GM18861 (cell line): ENCODE results near the gene HIGD1C.
"Not testable (repeated sequence)": the region's sequence is repeated elsewhere in the genome, so short reads cannot be mapped to it uniquely, and the experiment has no call there.

ENCODE experiments used
- ATAC-seq: cut with Tn5 transposase; IDR thresholded peaks from one replicate; pipeline ENCODE4 v1.9.1; 2021; ENCODE audit not compliant: unreplicated experiment

HIGD1C gene

DNA sequence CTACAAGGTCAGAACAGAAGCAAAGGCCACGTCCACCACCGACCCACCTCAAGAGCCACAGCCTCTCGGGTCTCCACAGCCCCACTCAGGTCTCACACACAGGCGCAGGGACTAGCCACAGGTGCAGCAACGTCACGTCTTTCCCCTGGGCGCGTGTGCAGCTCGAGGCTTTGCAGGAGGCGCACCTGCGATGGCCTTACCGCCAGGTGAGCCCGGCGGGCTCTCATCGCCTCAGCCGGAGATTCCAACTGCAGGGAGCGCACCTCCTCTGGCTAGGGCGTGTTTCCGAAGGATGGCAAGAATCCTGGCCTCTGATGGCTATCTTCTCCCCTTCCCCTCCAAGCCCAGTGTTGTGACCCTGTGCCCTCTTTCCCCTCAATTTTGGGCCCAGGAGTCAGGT is at the start of gene HIGD1C:
TSS of gene HIGD1C (plus strand) at position 35 of the 400 bp plus-strand sequence. CDS start 1,455 bp downstream, outside the sequence.
- ATAC-seq, result no peak

GRCh38 chr12:50908479-50908878 is 43.9 kb upstream of the HIGD1C start:
- not testable (repeated sequence) for ATAC-seq

- not testable (repeated sequence) for ATAC-seq
Measured at GRCh38 chr12:50912361-50912760, 40.0 kb upstream of the HIGD1C start.

- no peak for ATAC-seq
Measured at GRCh38 chr12:50913224-50913623, 39.1 kb upstream of the HIGD1C start.

DNA sequence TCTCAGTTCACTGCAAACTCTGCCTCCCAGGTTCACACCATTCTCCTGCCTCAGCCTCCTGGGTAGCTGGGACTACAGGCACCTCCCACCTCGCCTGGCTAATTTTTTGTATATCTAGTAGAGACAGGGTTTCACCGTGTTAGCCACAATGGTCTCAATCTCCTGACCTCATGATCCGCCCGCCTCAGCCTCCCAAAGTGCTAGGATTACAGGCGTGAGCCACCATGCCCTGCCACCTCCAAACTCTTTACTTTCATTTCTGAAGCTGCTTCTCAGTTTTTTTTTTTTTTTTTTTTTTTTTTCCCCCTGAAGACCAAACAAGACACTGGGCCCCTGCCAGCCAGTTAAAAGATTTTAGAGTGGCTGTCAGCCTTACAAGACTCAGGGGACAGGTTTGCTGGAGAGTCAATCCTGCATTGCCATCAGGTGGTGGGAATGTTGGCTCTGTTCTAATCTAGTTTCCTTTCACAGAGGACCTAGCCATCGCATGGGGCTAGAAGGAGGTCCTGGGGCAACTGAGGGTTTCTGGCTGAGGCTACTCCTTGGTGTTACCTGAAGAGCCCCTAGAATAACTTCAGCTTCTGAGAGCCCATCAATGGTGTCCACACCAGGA is 37.4 kb upstream of the HIGD1C start:
- ATAC-seq, result no peak

DNA sequence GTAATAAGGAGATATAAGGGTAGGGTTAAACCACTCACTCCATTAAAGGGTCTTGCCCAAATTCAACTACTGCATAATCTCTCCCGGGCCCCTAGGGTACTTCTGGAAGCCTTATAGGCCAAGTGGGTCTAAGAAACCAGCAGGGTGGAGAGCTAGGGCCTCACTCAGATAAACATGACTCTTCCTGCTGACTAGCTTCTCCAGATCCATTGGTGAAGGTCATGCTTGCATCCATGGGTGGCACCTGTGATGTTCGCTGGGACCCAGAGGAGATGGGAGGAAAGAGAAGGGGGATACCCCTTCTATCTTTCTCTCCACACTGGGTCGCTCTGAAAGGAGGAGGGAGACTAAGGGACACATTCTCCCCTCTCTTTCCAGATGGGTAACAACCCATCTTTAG is 36.1 kb upstream of the HIGD1C start:
- no peak for ATAC-seq

- no peak for ATAC-seq
Measured at GRCh38 chr12:50918584-50919316, 33.6 kb upstream of the HIGD1C start.

GRCh38 chr12:50922820-50923219 is 29.5 kb upstream of the HIGD1C start:
- ATAC-seq, result no peak

DNA sequence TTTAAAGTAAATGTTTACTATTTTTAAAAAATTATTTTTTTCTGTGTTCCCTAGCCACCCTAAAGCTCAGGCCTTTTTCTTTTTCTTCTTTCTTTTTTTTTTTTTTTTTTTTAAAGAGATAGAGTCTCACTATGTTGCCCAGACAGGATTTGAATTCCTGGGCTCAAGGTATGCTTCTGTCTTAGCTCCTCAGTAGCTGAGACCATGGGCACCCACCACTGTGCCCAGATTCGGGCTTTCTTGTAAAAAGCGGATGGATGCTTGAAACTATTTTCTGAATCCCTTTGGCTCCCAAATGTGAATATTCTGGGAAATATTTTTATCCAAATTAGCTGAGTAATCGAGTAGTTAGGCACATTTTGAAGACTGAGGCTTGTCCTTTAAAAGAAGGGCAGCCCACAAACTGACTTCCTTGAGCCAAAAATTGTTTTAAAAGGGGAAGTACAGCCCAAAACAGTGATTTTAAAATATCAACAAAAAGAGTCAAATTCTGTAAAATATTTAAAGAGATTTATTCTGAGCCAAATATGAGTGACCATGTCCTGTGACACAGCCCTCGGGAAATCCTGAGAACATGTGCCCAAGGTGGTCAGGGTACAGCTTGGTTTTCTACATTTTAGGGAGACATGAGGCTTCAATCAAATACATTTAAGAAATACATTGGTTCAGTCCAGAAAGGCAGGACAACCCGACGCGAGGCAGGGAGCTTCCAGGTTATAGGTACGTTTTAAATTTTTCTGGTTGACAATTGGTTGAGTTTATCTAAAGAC is 28.8 kb upstream of the HIGD1C start:
- no peak for ATAC-seq

- peak; percentile 81 for ATAC-seq
Measured at GRCh38 chr12:50924131-50924438, 28.3 kb upstream of the HIGD1C start.

GRCh38 chr12:50924439-50925341 is 27.7 kb upstream of the HIGD1C start:
- peak; percentile 50 for ATAC-seq

GRCh38 chr12:50925342-50925651 is 27.0 kb upstream of the HIGD1C start:
- ATAC-seq, result no peak

GRCh38 chr12:50925920-50926319 is 26.4 kb upstream of the HIGD1C start:
- no peak for ATAC-seq

DNA sequence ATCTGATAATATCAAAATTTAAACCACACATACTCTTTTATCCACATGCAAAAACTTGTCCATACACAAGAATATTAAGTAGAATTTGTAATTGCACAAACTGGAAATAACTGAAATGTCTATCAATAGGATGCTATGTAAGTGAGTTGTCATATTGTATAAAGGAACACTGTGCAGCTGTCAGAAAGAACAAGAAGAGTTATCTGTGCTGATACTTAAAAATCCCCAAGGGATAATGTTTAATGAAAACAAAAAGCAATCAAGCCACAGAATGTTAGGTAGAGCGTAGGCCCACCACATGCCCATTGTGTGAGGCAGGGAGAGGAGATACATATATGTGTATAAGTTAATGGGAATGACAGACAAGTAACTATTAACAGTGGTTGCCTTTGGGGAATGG is 25.9 kb upstream of the HIGD1C start:
- no peak for ATAC-seq

GRCh38 chr12:50926932-50927331 is 25.4 kb upstream of the HIGD1C start:
- ATAC-seq, result not testable (repeated sequence)

- ATAC-seq, result no peak
Measured at GRCh38 chr12:50927356-50927755, 25.0 kb upstream of the HIGD1C start.

- ATAC-seq, result no peak
Measured at GRCh38 chr12:50927766-50928224, 24.5 kb upstream of the HIGD1C start.

GRCh38 chr12:50928392-50928791 is 24.0 kb upstream of the HIGD1C start:
- ATAC-seq, result no peak

- no peak for ATAC-seq
Measured at GRCh38 chr12:50929831-50930230, 22.5 kb upstream of the HIGD1C start.

DNA sequence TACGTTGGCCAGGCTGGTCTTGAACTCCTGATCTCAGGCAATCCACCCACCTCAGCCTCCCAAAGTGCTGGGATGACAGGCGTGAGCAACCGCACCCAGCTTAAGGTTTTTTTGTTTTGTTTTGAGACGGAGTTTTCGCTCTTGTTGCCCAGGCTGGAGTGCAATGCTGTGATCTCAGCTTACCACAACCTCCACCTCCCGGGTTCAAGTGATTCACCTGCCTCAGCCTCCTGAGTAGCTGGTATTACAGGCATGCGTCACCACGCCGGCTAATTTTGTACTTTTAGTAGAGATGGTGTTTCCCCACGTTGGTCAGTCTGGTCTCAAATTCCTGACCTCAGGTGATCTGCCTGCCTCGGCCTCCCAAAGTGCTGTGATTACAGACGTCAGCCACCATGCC is 21.9 kb upstream of the HIGD1C start:
- ATAC-seq, result not testable (repeated sequence)

- ATAC-seq, result no peak
Measured at GRCh38 chr12:50932787-50933280, 19.5 kb upstream of the HIGD1C start.
